Left kidney (tissue), 2 donors: Measurements from ENCODE around the gene MOSMO. TPM values are rescaled to one million over a fixed set of nuclear protein-coding genes. Genes with fewer than 3 reads are reported as not detected.
"Not testable (repeated sequence)": the region's sequence is repeated elsewhere in the genome, so short reads cannot be mapped to it uniquely, and the experiment has no call there.

Source experiments
- DNase-seq: peaks from one replicate; pipeline ENCODE4 v3.0.0-alpha.2; 2013
- polyA plus RNA-seq: library from polyadenylated mRNA; unstranded; fragments of 120-200 nt; gene quantifications from one replicate; pipeline ENCODE4 v1.2.1, GENCODE V29; 2013; ENCODE audit not compliant: insufficient read length

MOSMO gene
- polyA plus RNA-seq, 1 donor: 24.5 TPM

- not testable (repeated sequence) for DNase-seq
Observed at GRCh38 chr16:22043882-22044281, 36.0 kb downstream of the MOSMO start.

GRCh38 chr16:22045888-22046287, 38.0 kb downstream of the MOSMO start:
- not testable (repeated sequence) for DNase-seq

DNA sequence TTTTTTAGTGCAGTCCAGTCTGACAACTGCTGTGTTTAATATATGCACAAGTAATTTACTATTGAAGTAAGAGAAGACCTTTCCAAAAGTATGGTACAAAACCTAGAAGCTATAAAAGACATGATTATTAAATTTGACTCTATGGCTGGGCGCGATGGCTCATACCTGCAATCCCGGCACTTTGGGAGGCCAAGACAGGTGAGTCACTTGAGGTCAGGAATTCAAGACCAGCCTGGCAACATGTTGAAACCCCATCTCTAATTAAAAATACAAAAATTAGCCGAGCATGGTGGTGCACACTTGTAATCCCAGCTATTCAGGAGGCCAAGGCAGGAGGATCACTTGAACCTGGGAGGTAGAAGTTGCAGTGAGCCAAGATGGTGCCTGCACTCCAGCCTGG, 43.1 kb downstream of the MOSMO start:
- DNase-seq: no peak

- DNase-seq: no peak
Observed at GRCh38 chr16:22052980-22053379, 45.1 kb downstream of the MOSMO start.

GRCh38 chr16:22053921-22054341, 46.0 kb downstream of the MOSMO start:
- no peak for DNase-seq

DNA sequence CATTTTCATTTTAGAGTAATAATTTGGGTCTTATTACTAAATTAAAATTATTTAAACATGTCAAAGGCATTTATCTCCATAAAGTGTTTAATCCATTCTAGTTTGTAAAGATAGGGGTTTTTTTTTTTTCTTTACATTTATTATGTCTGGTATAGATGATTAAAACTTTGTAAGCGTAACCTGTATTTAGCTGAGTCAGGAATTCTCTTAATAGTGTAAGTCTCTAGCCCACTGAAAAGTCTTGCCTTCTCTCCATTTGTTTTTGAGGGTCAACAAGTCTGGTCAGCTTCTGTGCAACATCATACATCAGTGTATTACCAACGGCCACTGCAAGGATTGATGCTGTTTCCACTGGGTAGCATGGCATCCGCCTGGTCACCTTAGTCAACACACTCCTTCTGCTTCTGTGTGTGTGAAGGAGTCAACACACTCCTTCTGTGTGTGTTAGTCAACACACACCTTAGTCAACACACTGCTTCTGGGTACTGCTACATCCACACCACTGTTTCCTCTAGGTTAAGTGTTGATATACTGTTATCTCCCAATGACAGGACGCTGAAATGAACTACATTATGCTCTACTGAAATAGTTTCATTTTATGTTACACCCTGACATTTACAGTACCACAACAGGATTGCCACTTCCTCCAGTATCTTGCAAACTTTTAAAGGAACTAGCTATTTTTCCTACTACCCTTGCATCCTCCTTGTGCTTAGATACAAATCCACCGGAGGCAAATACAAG, 47.1 kb downstream of the MOSMO start:
- DNase-seq: no peak

DNA sequence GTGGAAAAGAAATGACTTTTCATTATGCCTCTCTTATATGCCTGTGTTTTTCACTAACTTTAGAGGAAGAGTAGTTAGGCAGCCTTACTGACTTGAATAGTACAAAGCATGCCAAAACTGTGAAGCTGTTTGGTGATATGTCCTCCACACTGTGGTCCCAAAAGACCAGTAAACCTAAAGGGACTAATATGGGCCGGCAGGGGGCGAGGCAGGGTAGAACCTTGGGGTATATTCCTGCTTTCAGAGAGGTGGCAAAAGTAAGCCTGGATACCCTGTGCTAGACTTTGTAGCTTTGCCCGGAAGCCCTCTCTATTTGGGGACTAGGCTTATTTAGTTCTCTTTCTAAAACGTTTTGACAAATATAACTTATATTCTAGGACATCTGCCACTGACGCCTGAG, 48.0 kb downstream of the MOSMO start:
- DNase-seq: no peak

DNA sequence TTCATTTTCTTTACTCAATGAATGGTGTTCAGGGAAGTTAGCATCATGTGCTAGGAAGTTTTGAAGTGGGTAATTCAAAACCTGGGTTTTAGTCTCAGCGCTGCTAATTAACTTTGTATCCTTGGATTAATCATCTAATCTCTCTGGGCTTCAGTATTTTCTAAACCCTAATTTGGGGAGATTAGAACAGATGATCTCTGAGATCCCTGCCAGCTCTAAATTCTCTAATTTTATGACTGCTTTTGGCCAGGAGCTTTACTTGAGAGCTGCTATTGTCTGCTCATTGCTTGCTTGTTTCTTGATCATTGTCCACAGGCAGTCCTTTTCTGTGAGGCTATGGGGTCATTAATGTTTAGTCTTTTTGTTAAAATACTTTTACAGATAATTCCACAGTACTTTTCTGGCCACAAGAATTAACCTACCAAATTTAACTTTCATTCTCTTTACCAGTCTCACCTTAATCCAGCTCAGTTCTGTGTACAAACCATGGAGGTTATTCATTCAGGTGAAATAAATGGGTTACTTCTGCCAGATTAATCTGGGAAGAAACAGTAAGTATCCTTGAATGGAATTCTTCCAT, 56.1 kb downstream of the MOSMO start:
- no peak for DNase-seq

DNA sequence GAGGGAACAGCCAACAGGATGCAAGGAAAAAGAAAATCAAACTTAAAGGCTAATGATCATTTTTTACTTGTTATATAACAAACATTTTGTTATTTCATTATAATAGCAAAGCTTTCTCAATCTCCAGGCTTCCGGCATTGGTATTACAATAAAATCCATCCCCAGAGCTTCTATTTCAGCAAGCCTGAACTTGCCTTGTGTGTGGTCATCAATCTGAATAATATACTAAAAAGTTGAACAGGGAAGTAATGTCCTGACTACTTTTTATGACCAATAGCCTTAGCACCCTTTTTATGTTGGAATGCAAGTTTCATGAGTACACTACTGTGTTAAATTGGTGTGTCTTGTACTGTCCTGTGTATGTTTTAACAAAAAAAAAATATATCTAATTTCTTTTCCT, 57.3 kb downstream of the MOSMO start:
- DNase-seq: no peak

- DNase-seq: no peak
Observed at GRCh38 chr16:22070361-22071330, 62.7 kb downstream of the MOSMO start.

DNA sequence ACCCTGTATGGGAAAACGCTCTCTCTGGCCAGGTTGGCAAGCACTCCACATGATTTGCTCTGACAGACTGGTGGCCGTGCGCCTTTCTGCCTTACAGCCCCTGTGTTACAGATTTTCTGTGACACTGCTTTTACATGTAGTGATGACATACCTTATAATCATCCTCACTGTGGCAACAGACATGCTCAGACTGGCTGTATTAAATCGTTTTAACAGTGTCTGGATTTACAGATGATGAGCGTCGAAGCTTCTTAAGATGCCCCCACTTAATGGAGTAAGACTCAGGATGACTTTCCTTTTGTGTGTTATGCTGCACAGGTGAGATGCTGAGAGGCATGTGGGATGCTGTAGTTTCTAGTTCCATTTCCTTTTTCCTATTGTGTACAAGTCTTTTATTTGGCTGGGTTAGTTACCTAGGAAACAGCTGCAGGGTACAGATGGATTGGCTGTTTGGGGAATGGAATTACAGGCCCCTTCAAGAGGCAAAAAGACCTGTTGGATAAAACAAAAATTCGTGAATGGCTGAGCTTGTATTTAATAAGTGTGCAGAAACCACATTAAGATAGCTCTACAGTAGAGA, 63.5 kb downstream of the MOSMO start:
- DNase-seq: no peak

DNA sequence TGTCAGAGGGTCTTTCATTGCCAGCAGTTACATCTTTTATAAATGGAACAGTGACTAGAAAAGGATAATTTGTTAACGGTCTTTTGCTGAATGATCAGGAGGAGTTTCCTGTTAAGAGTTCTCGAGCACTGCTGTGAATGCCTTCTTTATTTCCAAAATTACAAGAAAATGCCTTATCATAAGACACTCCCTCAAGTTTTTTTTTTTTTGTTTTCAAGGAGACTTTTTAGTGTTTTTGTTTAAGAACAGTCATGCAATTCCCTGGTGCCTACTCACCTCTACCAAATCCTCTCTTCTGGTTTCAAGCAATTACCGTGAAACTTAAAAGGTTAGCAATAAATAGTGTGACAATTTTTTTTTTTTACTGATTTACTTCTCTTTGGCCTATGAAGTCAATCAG, 65.4 kb downstream of the MOSMO start:
- DNase-seq: no peak

DNA sequence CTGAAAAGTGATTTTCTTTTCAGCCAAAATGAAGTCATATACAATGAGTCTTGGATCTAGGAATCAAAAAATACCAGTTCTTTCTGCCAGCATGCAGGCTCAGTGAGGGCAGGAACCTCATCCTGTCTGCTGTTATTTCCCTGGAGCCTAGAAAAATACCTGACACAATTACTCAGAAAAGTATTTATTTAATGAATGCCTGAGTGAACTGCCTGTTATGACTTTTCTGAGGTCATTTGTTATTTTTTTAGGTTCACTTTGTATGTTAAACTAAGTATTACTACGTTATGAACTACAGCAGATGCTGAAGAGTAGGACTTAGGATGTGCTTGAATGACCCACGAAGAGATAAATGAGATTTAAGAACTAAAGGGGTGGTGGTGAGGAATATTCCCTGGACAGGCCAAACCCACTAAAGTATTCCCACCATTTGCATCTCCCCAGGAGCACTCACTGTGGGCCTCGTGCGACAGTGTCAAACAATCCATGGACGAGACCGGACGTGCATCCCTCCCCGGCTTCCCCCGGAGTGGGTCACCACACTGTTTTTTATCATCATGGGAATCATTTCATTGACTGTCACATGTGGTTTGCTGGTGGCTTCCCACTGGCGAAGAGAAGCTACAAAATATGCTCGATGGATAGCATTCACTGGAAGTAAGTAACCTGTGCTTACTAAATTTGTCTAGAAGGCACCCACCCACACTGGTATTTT, 67.3 kb downstream of the MOSMO start:
- no peak for DNase-seq

DNA sequence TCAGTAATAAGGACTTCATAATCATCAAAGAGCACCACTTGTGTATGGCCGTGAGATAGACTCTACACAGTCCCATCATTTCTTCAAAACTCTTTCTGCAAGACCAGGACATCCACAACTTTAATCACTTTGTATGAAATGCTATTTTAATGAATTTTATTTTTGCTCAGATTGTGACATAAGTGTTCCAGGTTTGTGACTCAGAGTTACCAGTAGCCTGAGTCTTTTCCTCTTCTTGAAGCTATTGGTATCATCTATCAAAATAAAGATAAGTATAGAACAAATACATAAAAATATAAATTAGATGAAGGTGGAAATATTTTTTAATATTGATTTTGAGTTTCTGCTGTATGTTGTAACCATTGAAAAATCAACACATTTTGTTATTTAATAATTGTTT, 67.9 kb downstream of the MOSMO start:
- DNase-seq: no peak

GRCh38 chr16:22077700-22078313, 69.9 kb downstream of the MOSMO start:
- DNase-seq: peak; percentile 40

DNA sequence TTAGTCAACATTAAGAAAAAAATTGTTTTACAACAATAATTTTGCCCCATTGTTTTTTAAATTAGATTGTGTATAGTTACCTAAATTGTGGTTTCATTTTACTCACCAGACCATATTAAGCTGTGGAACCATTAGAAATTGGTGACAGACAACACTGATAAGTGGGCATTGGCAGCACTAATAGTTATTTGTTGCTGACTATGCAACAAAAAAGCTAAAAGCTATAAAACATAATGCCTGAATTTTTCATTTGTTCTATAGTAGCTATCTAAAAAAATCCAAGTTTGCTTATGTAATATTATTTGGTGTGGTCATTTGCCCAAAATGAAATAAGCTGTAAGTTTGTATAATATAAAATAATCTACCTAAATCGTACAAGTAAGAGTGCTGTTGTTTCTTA, 70.7 kb downstream of the MOSMO start:
- DNase-seq: no peak

GRCh38 chr16:22081050-22081449, 73.1 kb downstream of the MOSMO start:
- no peak for DNase-seq

DNA sequence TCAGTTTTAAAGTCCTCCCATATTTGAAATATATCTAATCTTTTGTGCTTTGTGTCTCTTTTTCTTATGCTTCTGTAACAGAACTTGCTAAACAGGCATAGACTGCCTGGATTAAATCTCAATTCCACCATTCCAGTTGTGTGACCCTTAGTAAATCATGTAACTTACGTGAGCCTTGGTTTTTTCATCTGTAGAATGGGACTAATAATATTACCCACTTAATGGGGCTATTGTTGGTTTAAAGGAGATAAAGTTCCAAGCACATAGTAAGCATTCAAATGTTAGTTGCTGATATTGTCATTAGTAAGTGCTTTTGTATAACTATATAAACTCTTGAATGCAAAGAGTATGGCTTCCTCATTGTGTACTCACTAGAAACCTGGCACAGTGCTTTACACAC, 78.5 kb downstream of the MOSMO start:
- no peak for DNase-seq

GRCh38 chr16:22088642-22089041, 80.7 kb downstream of the MOSMO start:
- no peak for DNase-seq

GRCh38 chr16:22089910-22090309, 82.0 kb downstream of the MOSMO start:
- DNase-seq: no peak

GRCh38 chr16:22091721-22092120, 83.8 kb downstream of the MOSMO start:
- no peak for DNase-seq
